GM10847 (cell line): ENCODE measurements around the gene SNRK.

Source experiments
- POLR2A ChIP-seq: IDR thresholded peaks from 2 replicates; pipeline ENCODE4 v1.6.1; 2011; ENCODE audit not compliant: insufficient read length; ENCODE audit errors: extremely low read depth

SNRK gene

GRCh38 chr3:43391621-43392020 is 105.3 kb downstream of the SNRK start:
- TF ChIP-seq POLR2A = no peak

- no peak for TF ChIP-seq POLR2A
Observed at GRCh38 chr3:43394041-43394554, 107.8 kb downstream of the SNRK start.

- TF ChIP-seq POLR2A = no peak
Observed at GRCh38 chr3:43399034-43399433, 112.7 kb downstream of the SNRK start.

GRCh38 chr3:43400167-43400566 is 113.8 kb downstream of the SNRK start:
- TF ChIP-seq POLR2A = no peak
